CD4-positive, alpha-beta T cell treated with Interleukin-21 for 1 hour (primary cell): ENCODE results near the gene ZMAT3.

Experiments used
- DNase-seq: peaks from one replicate; pipeline ENCODE4 v3.0.0-alpha.2; 2020

The ZMAT3 gene

GRCh38 chr3:179021119-179021903 lies 50.3 kb downstream of the ZMAT3 start:
- no peak for DNase-seq

- DNase-seq = no peak
Observed at GRCh38 chr3:179020112-179020511, 51.5 kb downstream of the ZMAT3 start.

GRCh38 chr3:179018808-179019207 lies 52.8 kb downstream of the ZMAT3 start:
- no peak for DNase-seq

- no peak for DNase-seq
Observed at GRCh38 chr3:179016979-179017670, 54.5 kb downstream of the ZMAT3 start.

GRCh38 chr3:179015551-179016020 lies 56.0 kb downstream of the ZMAT3 start:
- DNase-seq = peak; percentile 87

GRCh38 chr3:179005706-179006105 lies 65.9 kb downstream of the ZMAT3 start:
- DNase-seq = no peak

GRCh38 chr3:179005213-179005612 lies 66.4 kb downstream of the ZMAT3 start:
- no peak for DNase-seq

- DNase-seq = no peak
Observed at GRCh38 chr3:179000659-179001058, 71.0 kb downstream of the ZMAT3 start.

GRCh38 chr3:179000144-179000543 lies 71.5 kb downstream of the ZMAT3 start:
- no peak for DNase-seq

GRCh38 chr3:178996399-178996798 lies 75.2 kb downstream of the ZMAT3 start:
- DNase-seq = no peak

GRCh38 chr3:178990293-178990692 lies 81.3 kb downstream of the ZMAT3 start:
- no peak for DNase-seq

- no peak for DNase-seq
Observed at GRCh38 chr3:178989821-178990220, 81.8 kb downstream of the ZMAT3 start.

- DNase-seq = no peak
Observed at GRCh38 chr3:178987745-178988144, 83.9 kb downstream of the ZMAT3 start.

GRCh38 chr3:178986456-178986855 lies 85.2 kb downstream of the ZMAT3 start:
- no peak for DNase-seq

GRCh38 chr3:178982137-178982536 lies 89.5 kb downstream of the ZMAT3 start:
- no peak for DNase-seq

- DNase-seq = no peak
Observed at GRCh38 chr3:178975320-178975719, 96.3 kb downstream of the ZMAT3 start.

GRCh38 chr3:178971614-178972013 lies 100.0 kb downstream of the ZMAT3 start:
- DNase-seq = no peak

GRCh38 chr3:178969004-178969700 lies 102.5 kb downstream of the ZMAT3 start:
- DNase-seq = no peak
